Measurements from ENCODE around the gene REX1BD.

DNA sequence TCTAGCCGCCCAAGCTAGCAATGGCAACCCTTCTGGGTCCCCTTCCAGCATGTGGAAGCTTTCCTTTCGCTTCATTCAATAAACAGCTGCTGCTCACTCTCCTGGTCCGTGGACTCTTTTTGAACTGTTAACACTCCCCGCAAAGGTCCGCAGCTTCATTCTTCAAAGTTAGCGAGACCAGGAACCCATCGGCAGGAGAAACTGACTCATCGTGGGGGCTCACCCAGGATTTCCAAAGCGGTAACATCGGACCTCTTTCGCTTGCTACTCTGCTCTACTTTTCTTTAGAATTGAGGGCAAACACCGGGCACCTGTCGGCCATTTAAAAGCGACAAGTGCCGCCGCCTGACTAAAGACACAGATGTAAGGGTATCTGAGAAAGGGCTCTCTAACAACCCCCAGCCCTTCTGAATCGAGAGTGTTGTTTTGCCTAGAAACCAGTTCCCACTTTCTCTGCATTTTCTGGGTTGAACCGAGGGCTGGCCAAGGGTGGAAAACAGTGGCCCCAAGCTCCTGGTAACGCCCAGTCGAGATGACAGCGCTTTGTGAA is 11.2 kb upstream of the REX1BD start:
- TF ChIP-seq, protein P1, sequence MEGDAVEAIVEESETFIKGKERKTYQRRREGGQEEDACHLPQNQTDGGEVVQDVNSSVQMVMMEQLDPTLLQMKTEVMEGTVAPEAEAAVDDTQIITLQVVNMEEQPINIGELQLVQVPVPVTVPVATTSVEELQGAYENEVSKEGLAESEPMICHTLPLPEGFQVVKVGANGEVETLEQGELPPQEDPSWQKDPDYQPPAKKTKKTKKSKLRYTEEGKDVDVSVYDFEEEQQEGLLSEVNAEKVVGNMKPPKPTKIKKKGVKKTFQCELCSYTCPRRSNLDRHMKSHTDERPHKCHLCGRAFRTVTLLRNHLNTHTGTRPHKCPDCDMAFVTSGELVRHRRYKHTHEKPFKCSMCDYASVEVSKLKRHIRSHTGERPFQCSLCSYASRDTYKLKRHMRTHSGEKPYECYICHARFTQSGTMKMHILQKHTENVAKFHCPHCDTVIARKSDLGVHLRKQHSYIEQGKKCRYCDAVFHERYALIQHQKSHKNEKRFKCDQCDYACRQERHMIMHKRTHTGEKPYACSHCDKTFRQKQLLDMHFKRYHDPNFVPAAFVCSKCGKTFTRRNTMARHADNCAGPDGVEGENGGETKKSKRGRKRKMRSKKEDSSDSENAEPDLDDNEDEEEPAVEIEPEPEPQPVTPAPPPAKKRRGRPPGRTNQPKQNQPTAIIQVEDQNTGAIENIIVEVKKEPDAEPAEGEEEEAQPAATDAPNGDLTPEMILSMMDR (IDR thresholded peaks at IDR 0.05; ENCODE audit: extremely low read depth in 1 of 2, insufficient read depth in 1 of 2, low read depth in 1 of 2, low read length in 2 of 2), result no peak
- TF ChIP-seq JUN (IDR thresholded peaks at IDR 0.05; ENCODE audit: borderline replicate concordance, insufficient read depth, insufficient read length, low read depth) (no peak), POLR2A (IDR thresholded peaks at IDR 0.05; ENCODE audit: low read depth, low read length) (no peak), POLR2AphosphoS5 (IDR thresholded peaks at IDR 0.05; ENCODE audit: insufficient read depth, low read depth, low read length) (no peak), MYC (IDR thresholded peaks at IDR 0.05; ENCODE audit: low read depth, low read length) (no peak)
- TF ChIP-seq, protein P2, sequence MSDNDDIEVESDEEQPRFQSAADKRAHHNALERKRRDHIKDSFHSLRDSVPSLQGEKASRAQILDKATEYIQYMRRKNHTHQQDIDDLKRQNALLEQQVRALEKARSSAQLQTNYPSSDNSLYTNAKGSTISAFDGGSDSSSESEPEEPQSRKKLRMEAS (IDR thresholded peaks at IDR 0.05; ENCODE audit: insufficient read depth, insufficient read length), result no peak
